Ovary (tissue), 10 donors: Measurements from ENCODE around the gene ATG2B. TPM values are rescaled to one million over a fixed set of nuclear protein-coding genes. Genes with fewer than 3 reads are reported as not detected.
A peak's percentile ranks its signal among the peaks of the same experiment; 100 is the strongest.

Experiments used
- DNase-seq, 5 donors: peaks; one replicate each; pipeline ENCODE4 v3.0.0-alpha.2; 2019 to 2020
- H3K27ac ChIP-seq, 2 donors: fragments of 200-600 bp; one replicate each; pipeline versions ENCODE4 v1.5.1 to v1.8.0; 2019 to 2022
- H3K27me3 ChIP-seq: fragments of 200-600 bp; one replicate; pipeline ENCODE4 v1.8.0; 2022
- H3K36me3 ChIP-seq: fragments of 200-600 bp; sonication (generic); one replicate; pipeline ENCODE4 v1.5.1; 2019
- H3K4me1 ChIP-seq: one replicate; pipeline ENCODE4 v1.8.1; 2013; ENCODE audit warnings: mild to moderate bottlenecking, moderate library complexity; ENCODE audit not compliant: insufficient read depth
- H3K4me3 ChIP-seq: fragments of 200-600 bp; sonication (generic); one replicate; pipeline ENCODE4 v1.5.1; 2017
- H3K9me3 ChIP-seq, 2 donors: fragments of 200-600 bp in 1 of 2; sonication (generic) in 1 of 2; one replicate each; pipeline versions ENCODE4 v1.5.1 to v1.8.1; 2013 to 2019; ENCODE audit warnings: mild to moderate bottlenecking in 1 of 2, moderate library complexity in 1 of 2
- CTCF ChIP-seq, 3 donors: fragments of 450-650 bp in 2 of 3; fragments of 200-600 bp in 1 of 3; IDR thresholded peaks; one replicate each; pipeline versions ENCODE4 v1.5.1 to v1.8.0; 2016 to 2022; ENCODE audit warnings: antibody characterized with exemption in 3 of 3, mild to moderate bottlenecking in 1 of 3
- EP300 ChIP-seq: sonication (generic); formaldehyde crosslinking; IDR thresholded peaks from one replicate; pipeline ENCODE4 v1.6.1; 2017; ENCODE audit warnings: antibody characterized with exemption
- POLR2A ChIP-seq: fragments of 450-650 bp; IDR thresholded peaks from one replicate; pipeline ENCODE4 v1.6.1; 2017; ENCODE audit warnings: antibody characterized with exemption, mild to moderate bottlenecking, moderate library complexity
- WGBS, 3 donors: extraction: QIAGEN DNeasy Blood & Tissue Kit in 1 of 3; methylation state at CpG; one replicate each; pipeline versions ENCODE4 v1.1.5 to v1.1.7; 2013 to 2017; 5-methylcytosine and 5-hydroxymethylcytosine counted together
- intact Hi-C, 4 donors: fragments of 100-400 bp; cut with DNase I; formaldehyde crosslinking; loops; one replicate each; pipeline versions ENCODE4 v1.11.0 to v1.15.1; 2022 to 2023
- long read RNA-seq, 3 donors: library from polyadenylated mRNA in 2 of 3; unstranded in 2 of 3; transcript quantifications; one replicate each; pipeline ENCODE4 v2.0.0 and lab custom pipeline, GENCODE V29; 2021 to 2026
- polyA plus RNA-seq, 2 donors: library from polyadenylated mRNA; stranded (reverse); fragments of 200-250 nt in 1 of 2; fragments of 350-450 nt in 1 of 2; fragmentation: Illumina TruSeq in 1 of 2; extraction: RNeasy Lipid Tissue Mini Kit (QIAGEN cat#74804) in 1 of 2; gene quantifications; one replicate each; pipeline ENCODE4 v1.2.3, GENCODE V29; 2013 to 2014
- total RNA-seq, 7 donors: library from RNA; depleted of rRNA in 2 of 7; stranded (reverse); fragments of >200 nt in 2 of 7; fragmentation: NEBNext Ultra II Directional in 3 of 7; extraction: Animal tissue kit (Norgen Biotek cat#: 25700) in 3 of 7; gene quantifications; one replicate each; pipeline versions ENCODE4 v1.1.0 to v1.2.4, GENCODE V29; 2016 to 2023
- donor health status: DM: no; HTN: no; CAD: no; lungs with moderate emphysema.
- donor health status: DM: no; HTN: no; CAD: no.
- donor health status: Bipolar disorder and iron deficiency.
- donor health status: DM: yes; HTN: yes; CAD: no.
- donor health status: DM: no; HTN: no; CAD: no.
- donor health status: DM: yes; HTN: yes; CAD: no.

The ATG2B gene
- total RNA-seq (10 to 100 TPM; 20.2 to 33.1 (median 25.8) TPM), polyA plus RNA-seq (10 to 100 TPM in 1 of 2 donors, 1 to 10 TPM in 1; 5.3 to 14.1 TPM)
- long read RNA-seq, donor 1, partial matches to known transcripts, result 8 of 11 reads
- long read RNA-seq, donor 1, other reads (novel, unspliced or antisense), result 3 of 11 reads
- long read RNA-seq, donor 2, partial matches to known transcripts, result 9 of 9 reads
- long read RNA-seq, donor 2, other reads (novel, unspliced or antisense), result 0 of 9 reads
- long read RNA-seq, donor 3, full-length matches to known transcripts, result 2 of 12 reads
- long read RNA-seq, donor 3, partial matches to known transcripts, result 4 of 12 reads
- long read RNA-seq, donor 3, other reads (novel, unspliced or antisense), result 6 of 12 reads

- no peaks in the 10 kb centered on the region for H3K27me3 ChIP-seq
- TF ChIP-seq EP300, result no peak
- peak; percentile 49 for TF ChIP-seq POLR2A
- peak within 1 kb of the TSS; percentile 82 to 86 for H3K27ac ChIP-seq
- no peaks in the 10 kb centered on the region for H3K36me3 ChIP-seq
- peak; percentile 89 to 95 (median 94) for DNase-seq
- H3K4me3 ChIP-seq, result peak within 1 kb of the TSS; percentile 95
- H3K4me1 ChIP-seq, result peaks cover 7% of the 10 kb centered on the region
- WGBS, 3 donors, result 1% methylated on average over 33 to 92 of the region's 92 CpGs
- intact Hi-C loops, result no loop called here
- H3K9me3 ChIP-seq, result no peaks in the 10 kb centered on the region
Measured at GRCh38 chr14:96362965-96363750, at the start of gene ATG2B, which contains the start of gene GSKIP. ATG2B (minus strand) TSS chr14:96363341; CDS start chr14:96362976, 365 bp downstream. GSKIP (plus strand) TSS chr14:96363526; CDS start chr14:96382248, 18,722 bp downstream.

- WGBS, 3 donors, result 76 to 85% (median 84%) methylated on average over 4 of the region's 4 CpGs
- Histone ChIP-seq H3K4me3 (no peak overlapping the region), H3K27ac (no peak overlapping the region), H3K4me1 (no peaks in the 10 kb centered on the region), H3K9me3 (no peaks in the 10 kb centered on the region), H3K27me3 (no peaks in the 10 kb centered on the region), H3K36me3 (no peaks in the 10 kb centered on the region)
- intact Hi-C loops, result no loop called here
- no peak for TF ChIP-seq EP300
- TF ChIP-seq CTCF (IDR thresholded peaks at IDR 0.05), result no peak
- TF ChIP-seq POLR2A, result no peak
- DNase-seq, result no peak
Measured at GRCh38 chr14:96410119-96410518, 47.0 kb upstream of the ATG2B start.

DNA sequence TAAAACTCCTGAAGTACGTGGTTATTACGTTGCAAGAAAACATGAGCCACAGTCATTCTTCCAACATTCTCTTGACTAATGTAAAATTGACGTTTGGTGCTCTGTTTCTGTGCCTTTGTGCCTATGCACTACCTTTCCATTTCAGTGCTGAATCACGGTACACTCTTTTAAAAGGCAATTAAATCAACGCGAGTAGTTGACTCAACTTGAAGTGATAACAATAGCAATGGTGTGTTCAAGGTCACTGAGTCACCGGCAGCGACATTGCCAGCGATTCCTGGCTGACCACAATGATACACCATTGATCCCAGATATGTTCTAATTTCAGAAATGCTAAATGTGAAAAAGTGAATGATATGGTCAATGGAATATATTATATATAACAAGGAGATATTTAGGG is 46.6 kb upstream of the ATG2B start:
- Histone ChIP-seq H3K4me3 (no peak overlapping the region), H3K4me1 (no peaks in the 10 kb centered on the region), H3K9me3 (no peaks in the 10 kb centered on the region), H3K27ac (no peak overlapping the region), H3K27me3 (no peaks in the 10 kb centered on the region), H3K36me3 (no peaks in the 10 kb centered on the region)
- 48 to 68% (median 49%) methylated on average over 9 of the region's 9 CpGs for WGBS, 3 donors
- TF ChIP-seq EP300, result no peak
- TF ChIP-seq POLR2A, result no peak
- TF ChIP-seq CTCF (IDR thresholded peaks at IDR 0.05), result no peak
- intact Hi-C loops, result loop anchor here in 1 of 4 donors (5.0 kb wide), 1 partner anchor 322 kb away; no protein-coding TSS in a partner anchor
- no peak for DNase-seq

DNA sequence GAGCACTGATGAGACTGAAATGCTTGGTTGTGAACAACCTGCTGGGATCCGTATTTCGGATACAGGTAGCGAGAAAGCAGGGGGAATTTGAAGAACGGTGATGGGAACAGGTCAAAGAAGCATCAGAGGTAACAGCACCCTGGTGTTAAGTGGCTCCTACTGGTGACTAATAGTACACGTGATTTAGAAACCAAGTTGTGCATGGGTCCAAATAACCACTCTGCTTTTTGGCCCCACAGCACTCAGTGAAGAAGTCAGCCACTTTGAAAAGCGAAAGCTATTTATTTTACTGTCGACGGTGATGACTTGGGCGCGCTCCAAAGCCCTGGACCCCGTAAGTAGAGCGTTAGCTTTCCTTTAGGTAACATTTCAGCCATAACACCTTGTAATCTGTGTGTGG is 45.5 kb upstream of the ATG2B start:
- no peak overlapping the region for H3K27ac ChIP-seq
- H3K9me3 ChIP-seq, result no peaks in the 10 kb centered on the region
- no peak for DNase-seq
- H3K36me3 ChIP-seq, result no peaks in the 10 kb centered on the region
- intact Hi-C loops, result loop anchor here in 1 of 4 donors (5.0 kb wide), 1 partner anchor 321 kb away; no protein-coding TSS in a partner anchor
- no peaks in the 10 kb centered on the region for H3K4me1 ChIP-seq
- no peaks in the 10 kb centered on the region for H3K27me3 ChIP-seq
- H3K4me3 ChIP-seq, result no peak overlapping the region
- TF ChIP-seq CTCF (IDR thresholded peaks at IDR 0.05) (no peak), POLR2A (no peak), EP300 (no peak)
- 83 to 88% (median 86%) methylated on average over 12 of the region's 12 CpGs for WGBS, 3 donors
